ENCODE results near the gene DYNC2H1.

The DYNC2H1 gene

GRCh38 chr11:103281301-103281700 is 172.1 kb downstream of the DYNC2H1 start:
- no peaks in the 10 kb centered on the region for H3K4me1 ChIP-seq (ENCODE audit: insufficient read depth, low read length)
- H3K36me3 ChIP-seq (ENCODE audit: insufficient read depth, low read length) = no peaks in the 10 kb centered on the region
- H3K9ac ChIP-seq (ENCODE audit: low read depth, low read length) = no peak overlapping the region
- no peaks in the 10 kb centered on the region for H3K9me3 ChIP-seq (ENCODE audit: control insufficient read depth, insufficient read depth, low read length)

- no peak overlapping the region for H3K9ac ChIP-seq (ENCODE audit: low read depth, low read length)
- H3K4me1 ChIP-seq (ENCODE audit: insufficient read depth, low read length) = no peaks in the 10 kb centered on the region
- H3K36me3 ChIP-seq (ENCODE audit: insufficient read depth, low read length) = no peaks in the 10 kb centered on the region
Observed at GRCh38 chr11:103284260-103284659, 175.0 kb downstream of the DYNC2H1 start.

GRCh38 chr11:103294516-103294915 is 185.3 kb downstream of the DYNC2H1 start:
- Histone ChIP-seq H3K4me1 (ENCODE audit: insufficient read depth, low read length) (no peaks in the 10 kb centered on the region), H3K36me3 (ENCODE audit: insufficient read depth, low read length) (no peaks in the 10 kb centered on the region), H3K9ac (ENCODE audit: low read depth, low read length) (no peak overlapping the region), H3K9me3 (ENCODE audit: control insufficient read depth, insufficient read depth, low read length) (peaks cover 6% of the 10 kb centered on the region)

More at GRCh38 chr11:103284260-103284659, 175.0 kb downstream of the DYNC2H1 start:
- no peaks in the 10 kb centered on the region for H3K9me3 ChIP-seq (ENCODE audit: control insufficient read depth, insufficient read depth, low read length)

GRCh38 chr11:103295704-103296103 is 186.5 kb downstream of the DYNC2H1 start:
- Histone ChIP-seq H3K4me1 (ENCODE audit: insufficient read depth, low read length) (no peaks in the 10 kb centered on the region), H3K9ac (ENCODE audit: low read depth, low read length) (no peak overlapping the region), H3K9me3 (ENCODE audit: control insufficient read depth, insufficient read depth, low read length) (peaks cover 6% of the 10 kb centered on the region), H3K36me3 (ENCODE audit: insufficient read depth, low read length) (no peaks in the 10 kb centered on the region)

GRCh38 chr11:103297900-103298299 is 188.7 kb downstream of the DYNC2H1 start:
- H3K4me1 ChIP-seq (ENCODE audit: insufficient read depth, low read length) = no peaks in the 10 kb centered on the region
- H3K36me3 ChIP-seq (ENCODE audit: insufficient read depth, low read length) = no peaks in the 10 kb centered on the region
- no peak overlapping the region for H3K9ac ChIP-seq (ENCODE audit: low read depth, low read length)
- peaks cover 6% of the 10 kb centered on the region for H3K9me3 ChIP-seq (ENCODE audit: control insufficient read depth, insufficient read depth, low read length)

GRCh38 chr11:103315248-103315647 is 206.0 kb downstream of the DYNC2H1 start:
- Histone ChIP-seq H3K4me1 (ENCODE audit: insufficient read depth, low read length) (no peaks in the 10 kb centered on the region), H3K9me3 (ENCODE audit: control insufficient read depth, insufficient read depth, low read length) (no peaks in the 10 kb centered on the region), H3K36me3 (ENCODE audit: insufficient read depth, low read length) (no peaks in the 10 kb centered on the region), H3K9ac (ENCODE audit: low read depth, low read length) (no peak overlapping the region)

GRCh38 chr11:103317118-103317517 is 207.9 kb downstream of the DYNC2H1 start:
- Histone ChIP-seq H3K4me1 (ENCODE audit: insufficient read depth, low read length) (no peaks in the 10 kb centered on the region), H3K9me3 (ENCODE audit: control insufficient read depth, insufficient read depth, low read length) (no peaks in the 10 kb centered on the region), H3K9ac (ENCODE audit: low read depth, low read length) (no peak overlapping the region), H3K36me3 (ENCODE audit: insufficient read depth, low read length) (no peaks in the 10 kb centered on the region)

GRCh38 chr11:103322821-103323220 is 213.6 kb downstream of the DYNC2H1 start:
- Histone ChIP-seq H3K36me3 (ENCODE audit: insufficient read depth, low read length) (no peaks in the 10 kb centered on the region), H3K4me1 (ENCODE audit: insufficient read depth, low read length) (no peaks in the 10 kb centered on the region), H3K9ac (ENCODE audit: low read depth, low read length) (no peak overlapping the region), H3K9me3 (ENCODE audit: control insufficient read depth, insufficient read depth, low read length) (no peaks in the 10 kb centered on the region)

- H3K4me1 ChIP-seq (ENCODE audit: insufficient read depth, low read length) = no peaks in the 10 kb centered on the region
- peak overlapping the region; percentile 7; the same call in 1 of the 2 replicates for H3K9ac ChIP-seq (ENCODE audit: low read depth, low read length)
- H3K9me3 ChIP-seq (ENCODE audit: control insufficient read depth, insufficient read depth, low read length) = no peaks in the 10 kb centered on the region
- no peaks in the 10 kb centered on the region for H3K36me3 ChIP-seq (ENCODE audit: insufficient read depth, low read length)
Observed at GRCh38 chr11:103325686-103326069, 216.5 kb downstream of the DYNC2H1 start.

- Histone ChIP-seq H3K36me3 (ENCODE audit: insufficient read depth, low read length) (no peaks in the 10 kb centered on the region), H3K9me3 (ENCODE audit: control insufficient read depth, insufficient read depth, low read length) (no peaks in the 10 kb centered on the region), H3K4me1 (ENCODE audit: insufficient read depth, low read length) (no peaks in the 10 kb centered on the region), H3K9ac (ENCODE audit: low read depth, low read length) (peak overlapping the region; percentile 7; the same call in 1 of the 2 replicates)
Observed at GRCh38 chr11:103326070-103326794, 217.0 kb downstream of the DYNC2H1 start.

GRCh38 chr11:103327721-103328120 is 218.5 kb downstream of the DYNC2H1 start:
- H3K9me3 ChIP-seq (ENCODE audit: control insufficient read depth, insufficient read depth, low read length) = no peaks in the 10 kb centered on the region
- H3K9ac ChIP-seq (ENCODE audit: low read depth, low read length) = no peak overlapping the region
- no peaks in the 10 kb centered on the region for H3K4me1 ChIP-seq (ENCODE audit: insufficient read depth, low read length)
- H3K36me3 ChIP-seq (ENCODE audit: insufficient read depth, low read length) = no peaks in the 10 kb centered on the region

GRCh38 chr11:103332409-103332808 is 223.2 kb downstream of the DYNC2H1 start:
- H3K36me3 ChIP-seq (ENCODE audit: insufficient read depth, low read length) = no peaks in the 10 kb centered on the region
- no peaks in the 10 kb centered on the region for H3K9me3 ChIP-seq (ENCODE audit: control insufficient read depth, insufficient read depth, low read length)
- no peaks in the 10 kb centered on the region for H3K4me1 ChIP-seq (ENCODE audit: insufficient read depth, low read length)
- H3K9ac ChIP-seq (ENCODE audit: low read depth, low read length) = no peak overlapping the region

GRCh38 chr11:103338621-103339484 is 229.6 kb downstream of the DYNC2H1 start:
- Histone ChIP-seq H3K4me1 (ENCODE audit: insufficient read depth, low read length) (peaks cover 9% of the 10 kb centered on the region; the same call in 1 of the 2 replicates), H3K9ac (ENCODE audit: low read depth, low read length) (no peak overlapping the region), H3K9me3 (ENCODE audit: control insufficient read depth, insufficient read depth, low read length) (no peaks in the 10 kb centered on the region), H3K36me3 (ENCODE audit: insufficient read depth, low read length) (no peaks in the 10 kb centered on the region)

- Histone ChIP-seq H3K4me1 (ENCODE audit: insufficient read depth, low read length) (peaks cover 9% of the 10 kb centered on the region; the same call in 1 of the 2 replicates), H3K9me3 (ENCODE audit: control insufficient read depth, insufficient read depth, low read length) (no peaks in the 10 kb centered on the region), H3K36me3 (ENCODE audit: insufficient read depth, low read length) (no peaks in the 10 kb centered on the region), H3K9ac (ENCODE audit: low read depth, low read length) (no peak overlapping the region)
Observed at GRCh38 chr11:103339485-103339857, 230.2 kb downstream of the DYNC2H1 start.

GRCh38 chr11:103340956-103341355 is 231.7 kb downstream of the DYNC2H1 start:
- Histone ChIP-seq H3K9me3 (ENCODE audit: control insufficient read depth, insufficient read depth, low read length) (no peaks in the 10 kb centered on the region), H3K4me1 (ENCODE audit: insufficient read depth, low read length) (peaks cover 9% of the 10 kb centered on the region; the same call in 1 of the 2 replicates), H3K36me3 (ENCODE audit: insufficient read depth, low read length) (no peaks in the 10 kb centered on the region), H3K9ac (ENCODE audit: low read depth, low read length) (no peak overlapping the region)

All from ES-I3 (cell line).